KBM-7 (cell line): ENCODE results near the gene TGM6.

ENCODE experiments used
- DNase-seq: peaks from one replicate; pipeline ENCODE4 v3.0.0-alpha.2; 2015
- in situ Hi-C: fragments of 300-500 bp; cut with MboI; formaldehyde crosslinking; loops from 2 replicates; pipeline ENCODE4 v1.14.3; 2020; ENCODE audit warnings: low sequenced_read_pairs, low pct_unique_long_range_greater_than_20kb, mixed read lengths

Gene TGM6

GRCh38 chr20:2380601-2381000, at the start of gene TGM6:
TGM6 (plus strand) TSS chr20:2380901; CDS start chr20:2380969, 68 bp downstream.
- DNase-seq = no peak
- in situ Hi-C loops = no loop called here

- in situ Hi-C loops = no loop called here
- no peak for DNase-seq
Measured at GRCh38 chr20:2331106-2331505, 49.6 kb upstream of the TGM6 start.

GRCh38 chr20:2331901-2332565, 48.7 kb upstream of the TGM6 start:
- DNase-seq = no peak
- in situ Hi-C loops = no loop called here

- in situ Hi-C loops = no loop called here
- no peak for DNase-seq
Measured at GRCh38 chr20:2332711-2333110, 48.0 kb upstream of the TGM6 start.

DNA sequence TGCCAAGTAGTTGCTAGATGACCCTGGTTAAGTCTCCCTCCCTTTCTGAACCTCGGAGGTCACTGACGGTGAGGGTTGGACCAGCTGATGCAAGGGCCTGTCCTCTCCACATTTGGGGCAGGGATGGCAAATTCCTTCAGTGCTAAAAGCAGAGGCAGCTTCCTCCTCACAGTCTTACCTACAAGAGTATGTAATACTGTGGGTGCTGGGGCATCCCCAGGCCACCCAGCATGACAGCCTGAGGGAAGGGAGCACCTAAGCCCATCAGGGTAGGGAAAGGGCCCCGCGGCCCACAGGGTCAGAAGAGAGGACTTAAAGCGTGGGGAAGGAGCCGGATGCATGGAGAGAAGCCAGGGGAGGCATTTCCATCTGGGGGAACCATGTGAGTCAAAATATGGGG, 46.9 kb upstream of the TGM6 start:
- DNase-seq = no peak
- in situ Hi-C loops = no loop called here

GRCh38 chr20:2335096-2335870, 45.4 kb upstream of the TGM6 start:
- no peak for DNase-seq
- in situ Hi-C loops = no loop called here

- in situ Hi-C loops = no loop called here
- DNase-seq = no peak
Measured at GRCh38 chr20:2336471-2336870, 44.2 kb upstream of the TGM6 start.

- in situ Hi-C loops = no loop called here
- DNase-seq = no peak
Measured at GRCh38 chr20:2337142-2337541, 43.6 kb upstream of the TGM6 start.

- in situ Hi-C loops = no loop called here
- DNase-seq = no peak
Measured at GRCh38 chr20:2338411-2339066, 42.2 kb upstream of the TGM6 start.

DNA sequence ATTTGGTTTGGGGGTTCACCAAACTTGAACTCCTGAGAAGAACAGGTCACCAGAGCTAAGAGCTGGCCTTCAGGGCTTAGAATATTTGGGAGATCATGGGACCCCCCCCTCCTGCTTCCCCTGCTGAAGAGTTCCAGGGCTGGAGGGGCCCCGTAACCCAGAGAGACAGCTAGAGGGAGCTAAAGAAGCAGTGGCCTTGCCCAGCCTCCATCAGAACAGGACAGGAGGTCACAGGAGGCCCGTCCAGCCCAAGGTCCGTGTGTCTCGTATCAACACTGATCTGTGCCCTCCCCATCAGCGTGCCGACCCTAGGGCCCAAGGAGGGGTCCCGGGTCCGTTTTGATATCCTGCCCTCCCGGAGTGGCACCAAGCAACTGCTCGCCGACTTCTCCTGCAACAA, 40.6 kb upstream of the TGM6 start:
- in situ Hi-C loops = no loop called here
- DNase-seq = no peak

DNA sequence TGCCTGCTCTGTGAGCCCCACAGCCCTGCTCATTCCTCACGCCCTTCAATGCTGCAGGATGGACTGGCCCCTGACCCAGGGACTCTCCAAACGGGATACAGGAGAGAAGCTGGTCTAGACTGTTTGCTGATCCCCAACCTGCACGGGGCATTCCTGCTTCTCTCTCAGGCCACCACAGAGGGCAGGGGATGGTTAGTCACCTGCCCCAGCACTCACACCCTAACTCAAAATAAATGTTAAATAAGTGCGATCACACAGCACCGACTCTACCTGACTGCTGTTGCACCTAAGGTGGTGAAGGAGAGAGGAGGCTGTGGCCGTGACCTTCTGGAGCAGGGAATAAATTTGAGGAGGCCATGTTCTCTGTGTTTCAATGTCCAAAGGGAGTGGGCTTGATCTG, 39.9 kb upstream of the TGM6 start:
- in situ Hi-C loops = no loop called here
- DNase-seq = no peak

- in situ Hi-C loops = no loop called here
- no peak for DNase-seq
Measured at GRCh38 chr20:2341336-2341735, 39.4 kb upstream of the TGM6 start.

DNA sequence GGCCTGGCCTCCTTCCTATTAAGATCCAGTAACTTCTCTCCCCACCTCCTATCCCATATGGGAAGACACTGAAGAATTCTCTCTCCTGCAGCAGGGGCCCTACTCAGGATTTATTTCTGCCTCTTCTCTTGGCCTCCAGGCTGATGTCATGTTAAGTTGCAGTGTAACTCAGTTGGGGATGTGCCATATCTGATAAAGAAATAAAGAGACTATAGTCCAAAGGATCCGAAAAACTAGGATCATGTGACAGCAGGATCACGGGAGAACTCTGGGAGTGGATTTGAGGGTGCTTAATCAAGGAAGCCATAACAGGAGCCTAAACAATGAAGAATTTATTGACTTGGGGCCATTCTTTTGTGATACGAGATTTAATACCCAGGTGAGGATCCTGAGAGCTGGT, 38.5 kb upstream of the TGM6 start:
- in situ Hi-C loops = no loop called here
- no peak for DNase-seq

DNA sequence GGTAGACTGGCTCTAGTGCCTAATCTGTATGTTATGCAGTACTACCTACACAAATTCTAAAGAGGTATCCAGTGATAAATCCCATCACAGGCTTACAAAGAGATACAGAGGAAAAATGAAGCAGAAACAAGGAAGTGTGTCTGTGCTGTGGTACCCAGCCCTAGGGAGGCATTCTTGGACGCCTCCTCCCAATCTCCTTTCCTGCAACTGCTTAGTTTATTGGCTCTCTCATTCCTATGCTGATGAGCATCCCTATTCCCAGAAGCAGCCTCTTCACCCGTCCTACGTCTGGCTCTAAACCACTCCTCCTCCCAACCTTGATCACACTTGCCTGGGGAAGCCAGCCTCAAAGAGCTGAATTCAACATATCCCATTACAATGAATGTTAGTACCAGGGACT, 34.5 kb upstream of the TGM6 start:
- in situ Hi-C loops = no loop called here
- DNase-seq = no peak

DNA sequence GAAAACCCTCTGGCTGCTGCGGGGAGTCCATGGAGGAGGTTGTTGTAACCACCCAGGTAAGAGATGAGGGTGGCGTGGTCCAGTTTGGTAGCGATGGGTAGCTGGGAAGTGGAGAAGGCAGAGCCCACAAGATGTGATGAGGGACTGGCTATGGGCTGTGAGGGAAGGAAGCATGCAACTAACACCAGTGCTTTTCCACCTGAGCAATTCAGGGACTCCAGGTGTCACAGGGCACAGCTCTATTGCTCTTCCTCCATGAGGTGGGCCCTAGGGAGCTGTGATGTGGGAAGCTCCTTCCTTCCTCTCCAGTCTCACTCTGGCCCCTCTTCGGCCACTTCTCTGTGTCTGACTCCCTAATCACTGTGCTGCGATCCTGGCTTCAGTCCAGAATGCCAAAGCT, 32.4 kb upstream of the TGM6 start:
- in situ Hi-C loops = no loop called here
- DNase-seq = no peak

- DNase-seq = no peak
- in situ Hi-C loops = no loop called here
Measured at GRCh38 chr20:2349801-2350200, 30.9 kb upstream of the TGM6 start.

DNA sequence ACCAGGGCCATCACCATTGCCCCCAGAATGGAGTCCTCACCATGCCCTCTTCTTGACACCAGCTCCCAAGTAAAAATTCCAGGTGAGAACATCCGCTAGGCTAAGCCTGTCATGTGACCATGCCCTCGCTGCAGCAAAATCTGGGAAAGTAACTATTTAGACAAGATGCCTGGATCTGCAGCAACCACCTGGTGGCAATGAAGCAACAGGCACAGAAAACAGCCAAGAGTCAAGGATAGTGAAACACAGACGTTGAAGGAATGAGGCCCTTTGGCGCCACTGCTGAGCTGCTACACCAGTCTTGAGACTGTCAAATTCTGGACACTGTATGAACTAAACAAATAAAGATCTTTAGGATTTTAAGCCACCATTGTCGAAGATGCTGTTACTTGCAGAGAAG, 30.1 kb upstream of the TGM6 start:
- no peak for DNase-seq
- in situ Hi-C loops = no loop called here

DNA sequence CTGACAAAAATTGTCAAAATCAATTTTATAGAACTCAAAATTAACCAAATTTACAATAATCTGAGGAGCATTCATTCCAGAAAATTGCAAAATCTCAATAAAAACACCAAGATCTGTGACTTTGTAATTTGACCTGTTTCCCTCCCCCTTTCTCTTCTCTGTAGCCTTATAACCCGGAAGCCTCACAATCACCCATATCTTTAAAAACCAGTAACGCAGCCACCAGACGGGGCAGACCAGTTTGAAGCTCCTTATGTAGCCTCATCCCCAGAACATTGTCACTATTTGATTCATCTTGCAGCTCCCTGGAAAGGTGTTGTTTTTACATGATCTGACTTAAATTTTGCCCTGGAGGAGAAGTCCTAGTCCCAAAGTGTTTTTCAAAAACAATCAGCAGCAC, 27.5 kb upstream of the TGM6 start:
- no peak for DNase-seq
- in situ Hi-C loops = no loop called here

- no peak for DNase-seq
Measured at GRCh38 chr20:2357114-2357513, 23.6 kb upstream of the TGM6 start.

DNA sequence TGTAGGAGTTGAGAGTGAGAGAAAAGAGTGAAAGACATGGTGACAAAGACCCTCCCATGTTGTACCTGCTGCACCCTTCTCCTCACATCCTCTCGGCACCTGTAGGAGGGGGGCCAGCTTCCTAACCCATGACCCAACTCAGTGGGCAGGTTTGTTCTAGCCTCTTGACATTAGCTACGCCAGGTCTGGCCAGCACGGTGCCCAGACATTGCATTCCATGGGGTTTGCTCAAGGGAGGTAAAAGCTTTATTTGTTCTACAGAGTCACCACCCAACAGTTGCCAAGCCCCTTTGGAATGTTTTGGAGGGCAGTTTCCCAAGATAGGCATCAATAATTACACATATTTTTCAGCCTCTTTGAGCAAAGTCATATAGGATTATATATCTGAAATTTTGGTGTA, 22.7 kb upstream of the TGM6 start:
- DNase-seq = no peak
- in situ Hi-C loops = no loop called here

More at GRCh38 chr20:2357114-2357513, 23.6 kb upstream of the TGM6 start:
- in situ Hi-C loops = no loop called here
